HT-29 (cell line): Measurements from ENCODE around the gene FRMD7. TPM values are rescaled to one million over a fixed set of nuclear protein-coding genes. Genes with fewer than 3 reads are reported as not detected.

Experiments used
- DNase-seq: peaks from one replicate; pipeline ENCODE4 v3.0.0-alpha.2; 2015; ENCODE audit warnings: low spot score
- total RNA-seq: library from RNA; depleted of rRNA; stranded (reverse); fragments of >200 nt; shearing (Covaris generic); gene quantifications from 2 replicates; pipeline ENCODE4 v1.2.3, GENCODE V29; 2014; rRNA removed

Gene FRMD7
- total RNA-seq, 1 experiment from 2014 or later = not detected

DNA sequence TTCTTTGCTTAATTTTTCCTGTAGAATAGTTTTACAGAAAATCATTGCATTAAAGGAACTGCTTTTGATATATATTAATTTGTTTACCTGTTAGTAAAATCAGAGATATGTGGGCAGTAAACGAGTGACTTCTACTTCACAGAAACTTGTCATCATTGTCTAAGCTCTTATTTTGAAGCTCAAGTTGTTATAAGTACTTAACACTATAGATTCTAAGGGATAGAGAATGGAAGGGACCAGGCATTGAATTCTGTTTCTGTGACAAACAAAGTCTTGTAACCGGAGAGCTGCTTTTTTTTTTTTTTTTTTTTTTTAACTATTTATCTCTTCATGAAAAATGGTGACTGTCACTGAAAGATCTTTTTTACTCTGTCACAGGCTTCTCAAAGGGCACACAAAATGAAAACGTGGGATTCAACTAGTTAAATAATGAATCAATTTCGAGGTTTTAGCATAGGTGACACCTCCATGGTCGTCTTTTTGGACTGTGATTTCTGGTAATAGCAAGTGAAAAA lies 90.3 kb downstream of the FRMD7 start:
- no peak for DNase-seq

- DNase-seq = no peak
These were observed 93.2 kb downstream of the FRMD7 start for GRCh38 chrX:132034648-132035047.

GRCh38 chrX:132033166-132033565 lies 94.7 kb downstream of the FRMD7 start:
- no peak for DNase-seq

DNA sequence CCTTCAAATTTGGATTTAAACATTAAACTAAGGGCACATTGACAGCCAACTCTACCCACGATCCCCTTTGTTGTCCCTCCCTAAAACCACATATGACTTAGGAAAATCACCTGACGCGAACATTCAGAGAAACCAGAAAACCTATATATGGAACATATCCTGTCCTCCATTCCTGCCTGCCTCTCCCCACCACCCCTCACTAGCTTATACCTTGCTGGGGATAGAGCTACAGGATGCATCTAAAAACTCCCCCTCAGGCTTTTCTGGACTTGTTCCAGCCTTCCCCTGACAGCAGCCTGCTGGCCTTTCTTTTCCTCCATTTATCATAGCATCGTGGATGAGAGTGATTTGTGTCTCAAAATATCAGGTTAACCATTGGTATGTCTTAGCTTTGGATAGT lies 96.0 kb downstream of the FRMD7 start:
- no peak for DNase-seq

DNA sequence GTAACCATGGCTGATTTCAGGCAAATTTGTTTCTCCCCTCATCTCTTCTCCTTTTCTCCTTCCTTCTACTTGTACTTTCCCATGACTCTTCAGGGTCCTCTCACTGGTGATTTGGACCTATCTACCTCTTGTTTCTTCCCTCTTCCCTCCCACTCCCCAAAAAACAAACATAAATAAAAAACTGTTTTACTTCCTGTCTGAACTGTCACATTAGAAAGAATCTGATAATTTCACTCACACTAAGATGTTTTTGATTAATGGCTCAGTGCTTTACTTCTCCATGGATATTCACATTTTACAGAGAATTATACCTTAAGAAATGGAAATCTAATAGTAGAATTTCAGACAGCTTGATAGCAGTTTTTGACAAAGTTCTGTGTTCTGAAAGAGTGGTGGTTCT lies 97.6 kb downstream of the FRMD7 start:
- DNase-seq = no peak

Other genes starting within 250 kb of the FRMD7 start
- 18.8 and 25.8 TPM in 2 replicates for gene STK26, start 104.7 kb downstream of the FRMD7 start, total RNA-seq
- gene RAP2C, start 91.4 kb upstream of the FRMD7 start, total RNA-seq = 12.7 and 152 TPM in 2 replicates